ENCODE data around the gene CYTL1.

Gene CYTL1

DNA sequence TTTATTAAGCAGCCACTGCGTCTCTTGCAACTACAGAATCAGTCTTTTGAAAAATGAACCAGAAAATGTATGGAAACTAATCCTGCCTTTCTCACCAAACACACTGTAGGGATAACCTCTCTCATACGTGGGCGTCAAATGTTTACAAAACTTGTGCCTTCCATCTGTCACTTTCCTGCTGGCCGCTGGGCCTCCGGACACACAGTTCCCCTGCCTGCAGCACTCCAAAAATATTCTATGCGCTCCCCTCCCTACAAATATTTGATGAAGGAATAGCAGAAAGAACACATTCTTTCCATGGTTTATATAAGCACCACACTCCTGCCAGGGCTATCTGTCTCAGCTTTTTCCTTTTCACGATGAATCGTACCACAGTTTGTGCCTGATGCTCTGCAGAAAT is 14.9 kb upstream of the CYTL1 start:
- DNase-seq (ENCODE audit: low spot score) = no peak
- in situ Hi-C loops (cut with MboI; ENCODE audit: low pct_unique_long_range_greater_than_20kb, low sequenced_read_pairs, unreplicated experiment) = no loop called here
- TF ChIP-seq, protein P1, sequence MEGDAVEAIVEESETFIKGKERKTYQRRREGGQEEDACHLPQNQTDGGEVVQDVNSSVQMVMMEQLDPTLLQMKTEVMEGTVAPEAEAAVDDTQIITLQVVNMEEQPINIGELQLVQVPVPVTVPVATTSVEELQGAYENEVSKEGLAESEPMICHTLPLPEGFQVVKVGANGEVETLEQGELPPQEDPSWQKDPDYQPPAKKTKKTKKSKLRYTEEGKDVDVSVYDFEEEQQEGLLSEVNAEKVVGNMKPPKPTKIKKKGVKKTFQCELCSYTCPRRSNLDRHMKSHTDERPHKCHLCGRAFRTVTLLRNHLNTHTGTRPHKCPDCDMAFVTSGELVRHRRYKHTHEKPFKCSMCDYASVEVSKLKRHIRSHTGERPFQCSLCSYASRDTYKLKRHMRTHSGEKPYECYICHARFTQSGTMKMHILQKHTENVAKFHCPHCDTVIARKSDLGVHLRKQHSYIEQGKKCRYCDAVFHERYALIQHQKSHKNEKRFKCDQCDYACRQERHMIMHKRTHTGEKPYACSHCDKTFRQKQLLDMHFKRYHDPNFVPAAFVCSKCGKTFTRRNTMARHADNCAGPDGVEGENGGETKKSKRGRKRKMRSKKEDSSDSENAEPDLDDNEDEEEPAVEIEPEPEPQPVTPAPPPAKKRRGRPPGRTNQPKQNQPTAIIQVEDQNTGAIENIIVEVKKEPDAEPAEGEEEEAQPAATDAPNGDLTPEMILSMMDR (IDR thresholded peaks at IDR 0.05; ENCODE audit: extremely low read depth, insufficient read depth, missing control alignments) = no peak

DNA sequence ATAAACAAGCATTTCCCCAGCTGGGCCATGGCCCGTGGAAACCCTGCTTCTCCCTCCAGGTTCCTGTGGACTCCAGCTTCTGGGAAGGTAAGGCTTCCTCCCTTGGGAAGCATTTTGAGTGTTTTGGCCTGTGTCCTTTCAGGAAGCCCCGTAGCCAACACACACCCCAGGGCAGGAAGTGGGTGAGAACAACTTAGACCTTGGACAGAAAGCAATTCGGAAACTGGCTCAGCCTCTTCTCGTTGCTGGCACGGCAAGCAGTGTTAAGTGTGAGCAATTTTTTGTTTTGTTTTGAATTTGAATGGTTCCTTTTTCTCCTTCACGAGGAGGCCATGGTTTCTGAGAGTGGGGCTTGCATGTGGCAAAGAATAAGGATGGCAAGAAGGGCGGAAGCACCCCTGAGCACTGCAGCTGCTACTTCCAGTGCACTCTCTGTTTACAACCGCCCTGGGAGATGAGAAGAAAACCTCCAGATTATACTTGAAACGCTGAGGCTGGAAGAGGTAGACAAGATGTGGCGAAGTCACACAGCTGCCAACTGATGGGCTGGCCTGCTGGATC is 14.1 kb upstream of the CYTL1 start:
- in situ Hi-C loops (cut with MboI; ENCODE audit: low pct_unique_long_range_greater_than_20kb, low sequenced_read_pairs, unreplicated experiment) = no loop called here
- TF ChIP-seq, protein P1 (IDR thresholded peaks at IDR 0.05; ENCODE audit: extremely low read depth, insufficient read depth, missing control alignments) = no peak
- DNase-seq (ENCODE audit: low spot score) = no peak

DNA sequence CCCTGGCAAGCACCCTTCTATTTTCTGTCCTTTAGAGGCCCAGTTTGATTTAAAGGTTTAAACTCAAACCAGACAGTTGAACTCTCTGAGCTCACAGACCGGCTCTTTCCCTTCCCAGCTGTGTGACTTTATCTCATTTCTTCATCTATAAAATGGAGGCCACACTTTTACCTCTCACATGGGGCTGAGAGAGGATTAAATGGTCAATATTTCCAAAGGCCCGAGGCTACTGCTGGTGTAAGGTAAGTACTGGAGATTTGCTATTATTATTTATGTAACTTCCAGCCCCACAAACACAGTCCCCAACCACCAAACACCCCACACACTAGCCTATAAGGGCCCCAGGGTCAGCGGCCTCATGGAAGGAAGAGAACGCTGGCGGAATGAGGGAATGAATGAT is 13.6 kb upstream of the CYTL1 start:
- TF ChIP-seq, protein P1 (IDR thresholded peaks at IDR 0.05; ENCODE audit: extremely low read depth, insufficient read depth, missing control alignments) = no peak
- DNase-seq (ENCODE audit: low spot score) = no peak
- in situ Hi-C loops (cut with MboI; ENCODE audit: low pct_unique_long_range_greater_than_20kb, low sequenced_read_pairs, unreplicated experiment) = no loop called here

DNA sequence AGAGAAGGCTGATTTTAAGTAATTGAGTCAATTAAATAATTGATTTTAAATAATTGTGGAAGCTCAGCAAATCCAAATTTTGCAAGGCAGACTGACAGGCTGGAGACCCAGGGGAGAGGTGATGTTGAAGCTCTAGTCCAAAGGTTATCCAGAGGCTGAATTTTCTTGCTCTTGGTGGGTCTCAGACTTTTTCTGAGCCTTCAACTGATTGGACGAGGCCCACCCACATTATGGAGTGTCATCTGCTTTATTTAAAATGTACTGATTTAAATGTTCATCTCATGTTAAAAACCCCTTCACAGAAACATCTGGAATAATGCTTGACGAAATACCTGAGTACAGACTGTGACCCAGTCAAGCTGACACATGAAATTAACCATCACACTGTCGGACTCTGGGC is 11.7 kb upstream of the CYTL1 start:
- TF ChIP-seq, protein P1 (IDR thresholded peaks at IDR 0.05; ENCODE audit: extremely low read depth, insufficient read depth, missing control alignments) = no peak
- DNase-seq (ENCODE audit: low spot score) = no peak
- in situ Hi-C loops (cut with MboI; ENCODE audit: low pct_unique_long_range_greater_than_20kb, low sequenced_read_pairs, unreplicated experiment) = no loop called here

DNA sequence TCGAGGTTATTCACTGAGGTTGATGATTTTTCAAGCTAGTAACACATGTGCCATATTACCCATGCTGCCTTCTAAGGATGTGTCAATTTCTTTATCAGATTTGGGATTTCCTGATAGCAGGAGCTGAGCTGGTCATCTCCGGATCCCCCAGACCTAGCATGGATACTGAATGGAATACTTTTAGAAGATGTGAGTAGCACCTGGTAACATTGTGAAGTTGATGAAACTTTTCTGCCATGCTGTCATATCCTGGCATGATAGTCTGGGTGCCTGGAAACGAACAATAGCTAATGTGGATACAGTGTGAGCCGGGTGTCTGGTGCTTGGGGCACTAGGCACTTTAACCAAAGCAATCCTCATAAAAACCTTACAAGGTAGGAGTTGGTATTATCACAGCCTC is 11.0 kb upstream of the CYTL1 start:
- no peak for DNase-seq (ENCODE audit: low spot score)
- TF ChIP-seq, protein P1 (IDR thresholded peaks at IDR 0.05; ENCODE audit: extremely low read depth, insufficient read depth, missing control alignments) = no peak
- in situ Hi-C loops (cut with MboI; ENCODE audit: low pct_unique_long_range_greater_than_20kb, low sequenced_read_pairs, unreplicated experiment) = no loop called here

DNA sequence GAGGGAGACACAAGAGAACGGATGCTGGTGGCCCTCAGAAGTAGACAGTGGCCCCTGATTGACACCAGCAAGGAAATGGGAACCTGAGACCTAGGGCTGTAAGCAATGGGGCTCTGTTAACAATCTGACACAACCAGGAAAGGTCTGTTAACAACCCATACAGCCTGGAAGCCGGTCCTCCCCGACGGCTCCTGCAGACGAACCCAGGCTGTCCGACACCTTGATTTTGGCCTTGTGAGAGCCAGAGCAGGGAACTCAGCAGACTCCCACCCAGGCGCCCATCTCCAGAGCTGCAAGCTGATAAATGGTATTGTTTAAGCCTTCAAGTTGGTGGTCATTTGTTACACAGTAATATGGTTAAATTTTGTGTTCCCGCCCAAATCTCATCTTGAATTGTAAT is 10.2 kb upstream of the CYTL1 start:
- in situ Hi-C loops (cut with MboI; ENCODE audit: low pct_unique_long_range_greater_than_20kb, low sequenced_read_pairs, unreplicated experiment) = no loop called here
- TF ChIP-seq, protein P1 (IDR thresholded peaks at IDR 0.05; ENCODE audit: extremely low read depth, insufficient read depth, missing control alignments) = no peak
- no peak for DNase-seq (ENCODE audit: low spot score)

DNA sequence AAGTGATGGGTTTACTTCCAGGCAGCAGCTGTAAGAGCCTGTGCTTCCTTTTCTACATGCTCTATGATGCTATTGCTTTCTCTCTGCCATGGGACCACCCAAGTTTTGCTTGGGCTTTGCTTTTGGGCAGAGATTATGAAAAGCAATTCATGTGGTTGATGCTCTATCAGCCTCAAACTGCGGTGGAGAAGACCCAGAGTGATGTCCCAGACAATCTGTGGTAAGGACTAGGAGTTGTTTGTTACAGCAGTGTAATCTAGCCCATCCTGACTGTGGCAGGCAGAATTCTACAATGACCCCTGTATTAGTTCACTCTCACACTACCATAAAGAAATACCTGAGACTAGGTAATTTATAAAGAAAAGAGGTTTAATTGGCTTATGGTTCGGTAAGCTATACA is 9.2 kb upstream of the CYTL1 start:
- in situ Hi-C loops (cut with MboI; ENCODE audit: low pct_unique_long_range_greater_than_20kb, low sequenced_read_pairs, unreplicated experiment) = no loop called here
- no peak for DNase-seq (ENCODE audit: low spot score)
- TF ChIP-seq, protein P1 (IDR thresholded peaks at IDR 0.05; ENCODE audit: extremely low read depth, insufficient read depth, missing control alignments) = no peak
